ENCODE measurements around the gene SLC4A1AP. TPM values are rescaled to one million over a fixed set of nuclear protein-coding genes. Genes with fewer than 3 reads are reported as not detected.

Gene SLC4A1AP
- total RNA-seq, 6 donors from 2014 or later, result 15.8 to 44.0 (median 21.6) TPM

DNA sequence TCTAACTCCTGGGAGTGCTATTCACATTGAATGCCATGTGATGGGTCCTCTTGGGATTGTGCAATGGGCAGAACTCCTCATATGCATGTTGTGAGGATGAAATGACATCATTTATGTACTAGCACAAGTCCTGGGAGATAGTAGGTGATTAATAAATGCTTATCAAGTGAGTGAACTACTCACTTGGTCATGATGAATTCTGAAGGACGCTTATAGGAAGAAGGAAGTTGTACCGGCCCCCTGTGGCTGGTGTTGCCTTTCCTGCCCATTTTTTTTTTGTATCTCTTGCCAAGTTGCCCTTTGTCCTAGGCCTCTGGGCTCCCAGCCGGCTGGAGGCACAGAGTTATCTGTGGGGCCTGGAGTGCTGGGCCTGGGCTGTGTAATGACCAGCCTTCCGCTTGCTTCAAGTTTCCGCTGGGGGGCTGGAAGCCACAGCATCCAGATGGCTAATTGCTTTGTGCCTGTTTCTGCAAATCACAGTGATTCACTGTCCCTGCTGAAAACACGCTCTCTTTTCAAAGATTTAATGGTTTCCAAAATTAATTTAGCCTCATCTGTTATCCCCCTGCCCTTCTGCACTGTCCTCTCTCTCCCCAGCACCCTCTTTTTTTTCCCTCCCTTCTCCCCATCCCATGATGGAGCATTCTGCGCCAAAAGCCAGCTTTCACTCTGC is 74.1 kb downstream of the SLC4A1AP start:
- H3K36me3 ChIP-seq, result no peaks in the 10 kb centered on the region
- no peaks in the 10 kb centered on the region for H3K9me3 ChIP-seq
- TF ChIP-seq POLR2AphosphoS5 (IDR thresholded peaks at IDR 0.05) (peak; percentile 50 to 69), POLR2A (IDR thresholded peaks at IDR 0.05) (no peak), EP300 (IDR thresholded peaks at IDR 0.05) (peak in 3 of 4 donors; percentile 44 to 73 (median 65))
- TF ChIP-seq, protein P1, sequence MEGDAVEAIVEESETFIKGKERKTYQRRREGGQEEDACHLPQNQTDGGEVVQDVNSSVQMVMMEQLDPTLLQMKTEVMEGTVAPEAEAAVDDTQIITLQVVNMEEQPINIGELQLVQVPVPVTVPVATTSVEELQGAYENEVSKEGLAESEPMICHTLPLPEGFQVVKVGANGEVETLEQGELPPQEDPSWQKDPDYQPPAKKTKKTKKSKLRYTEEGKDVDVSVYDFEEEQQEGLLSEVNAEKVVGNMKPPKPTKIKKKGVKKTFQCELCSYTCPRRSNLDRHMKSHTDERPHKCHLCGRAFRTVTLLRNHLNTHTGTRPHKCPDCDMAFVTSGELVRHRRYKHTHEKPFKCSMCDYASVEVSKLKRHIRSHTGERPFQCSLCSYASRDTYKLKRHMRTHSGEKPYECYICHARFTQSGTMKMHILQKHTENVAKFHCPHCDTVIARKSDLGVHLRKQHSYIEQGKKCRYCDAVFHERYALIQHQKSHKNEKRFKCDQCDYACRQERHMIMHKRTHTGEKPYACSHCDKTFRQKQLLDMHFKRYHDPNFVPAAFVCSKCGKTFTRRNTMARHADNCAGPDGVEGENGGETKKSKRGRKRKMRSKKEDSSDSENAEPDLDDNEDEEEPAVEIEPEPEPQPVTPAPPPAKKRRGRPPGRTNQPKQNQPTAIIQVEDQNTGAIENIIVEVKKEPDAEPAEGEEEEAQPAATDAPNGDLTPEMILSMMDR (IDR thresholded peaks at IDR 0.05), result peak in 2 of 6 experiments; percentile 14 to 29
- H3K4me3 ChIP-seq, result no peak overlapping the region
- 47 to 57% methylated on average over 7 of the region's 7 CpGs for WGBS, 2 donors
- ATAC-seq (ENCODE audit: low FRiP score in 2 of 2), result peak; percentile 9 to 46
- H3K27me3 ChIP-seq, result no peaks in the 10 kb centered on the region
- peak overlapping the region; percentile 27 to 92 (median 84) for H3K27ac ChIP-seq
- peaks cover 19 to 36% (median 25%) of the 10 kb centered on the region in 4 donors for H3K4me1 ChIP-seq
- peak in 1 of 2 donors; percentile 56 for DNase-seq

DNA sequence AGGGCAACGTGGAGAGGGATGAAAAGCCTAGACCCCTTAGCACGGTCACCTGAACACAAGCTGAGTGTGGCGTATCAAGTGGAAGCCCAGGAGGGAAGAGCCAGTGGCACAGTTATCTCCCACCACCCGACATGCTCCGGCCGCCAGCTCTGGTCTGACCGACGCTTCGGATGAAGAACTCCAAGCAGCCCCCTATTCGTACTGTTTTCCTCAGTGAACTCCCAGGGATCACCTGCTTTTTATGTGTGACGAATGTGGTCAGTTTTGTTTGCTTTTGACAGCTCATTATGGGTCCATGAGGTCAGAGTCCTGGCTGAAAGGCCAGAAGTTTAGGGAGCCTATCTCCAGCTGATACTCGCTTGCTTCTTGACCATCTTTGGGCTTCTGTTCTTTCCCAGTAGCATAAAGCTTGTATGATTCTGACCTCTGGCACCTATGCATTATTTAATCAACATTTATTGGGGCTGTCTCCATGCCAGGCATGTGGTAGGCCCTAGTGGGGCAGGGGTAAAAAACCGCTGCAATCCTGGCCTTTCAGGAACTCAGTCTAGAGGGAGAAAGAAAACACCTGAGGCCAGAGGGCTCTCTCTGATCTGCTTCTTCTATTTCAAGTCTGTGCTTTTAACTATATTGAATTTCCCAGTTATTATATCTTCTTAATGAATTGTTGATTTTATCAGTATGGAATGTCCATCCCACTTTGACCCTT is 74.8 kb downstream of the SLC4A1AP start:
- Histone ChIP-seq H3K9me3 (no peaks in the 10 kb centered on the region), H3K27ac (peak overlapping the region; percentile 27 to 92 (median 58))
- ATAC-seq (ENCODE audit: low FRiP score in 2 of 2), result no peak

DNA sequence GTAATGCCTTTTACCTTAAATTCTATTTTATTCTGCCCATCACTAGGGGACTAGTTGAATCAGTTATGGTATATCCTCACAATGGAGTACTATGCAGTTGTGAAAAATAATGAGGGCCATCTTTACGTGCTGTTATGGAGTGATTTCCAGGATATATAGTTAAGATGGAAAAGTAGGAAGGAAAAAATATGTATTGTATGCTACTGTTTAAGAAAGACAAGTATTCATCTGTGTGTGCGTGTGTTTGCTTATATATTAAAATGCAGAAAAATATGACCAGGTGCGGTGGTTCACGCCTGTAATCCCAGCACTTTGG is 75.3 kb downstream of the SLC4A1AP start:
- DNase-seq, result no peak
- no peaks in the 10 kb centered on the region for H3K9me3 ChIP-seq
- no peak for ATAC-seq (ENCODE audit: low FRiP score in 2 of 2)
- no peak for TF ChIP-seq POLR2A (IDR thresholded peaks at IDR 0.05)
- H3K36me3 ChIP-seq, result no peaks in the 10 kb centered on the region
- H3K4me1 ChIP-seq, result peaks cover 19 to 36% (median 25%) of the 10 kb centered on the region in 4 donors
- peak overlapping the region in 1 of 4 donors; percentile 86 for H3K27ac ChIP-seq
- no peaks in the 10 kb centered on the region for H3K27me3 ChIP-seq
- no peak overlapping the region for H3K4me3 ChIP-seq
- 97 to 98% methylated on average over 4 of the region's 4 CpGs for WGBS, 2 donors

More for the DNA sequence above, 74.8 kb downstream of the SLC4A1AP start:
- no peak for DNase-seq
- TF ChIP-seq POLR2A (IDR thresholded peaks at IDR 0.05), result no peak
- TF ChIP-seq, protein P1 (IDR thresholded peaks at IDR 0.05), result no peak
- Histone ChIP-seq H3K27me3 (no peaks in the 10 kb centered on the region), H3K4me3 (no peak overlapping the region), H3K36me3 (no peaks in the 10 kb centered on the region), H3K4me1 (peaks cover 19 to 36% (median 25%) of the 10 kb centered on the region in 4 donors)
- WGBS, 2 donors, result 92 to 95% methylated on average over 13 of the region's 13 CpGs

DNA sequence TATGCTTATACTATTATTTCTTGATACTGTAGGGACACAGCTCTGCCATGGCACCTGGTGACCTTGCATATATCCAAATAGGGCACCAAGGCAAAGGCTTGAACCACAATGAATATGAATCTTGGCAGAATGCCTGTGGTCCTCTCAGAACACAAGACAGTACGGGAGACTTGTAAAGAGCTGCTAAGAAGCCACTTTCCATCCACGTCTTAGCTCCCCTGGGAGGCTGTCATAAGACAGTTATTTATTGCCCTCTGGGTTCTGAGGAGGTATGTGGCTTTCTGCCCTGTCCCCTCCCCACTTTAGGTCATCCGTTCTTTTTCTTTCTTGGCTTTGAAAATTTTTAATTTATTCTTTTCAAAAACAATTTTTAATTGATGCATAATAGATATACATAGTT is 78.0 kb downstream of the SLC4A1AP start:
- WGBS, 2 donors, result 63 to 69% methylated on average over 3 of the region's 3 CpGs
- Histone ChIP-seq H3K36me3 (no peaks in the 10 kb centered on the region), H3K27me3 (no peaks in the 10 kb centered on the region), H3K4me3 (no peak overlapping the region), H3K4me1 (peaks cover 0 to 18% (median 12%) of the 10 kb centered on the region in 4 donors), H3K27ac (no peak overlapping the region), H3K9me3 (no peaks in the 10 kb centered on the region)
- ATAC-seq (ENCODE audit: low FRiP score in 2 of 2) (no peak), DNase-seq (no peak)
- TF ChIP-seq POLR2AphosphoS5 (IDR thresholded peaks at IDR 0.05) (no peak), EP300 (IDR thresholded peaks at IDR 0.05) (no peak), POLR2A (IDR thresholded peaks at IDR 0.05) (no peak)
- TF ChIP-seq, protein P1 (IDR thresholded peaks at IDR 0.05), result no peak

DNA sequence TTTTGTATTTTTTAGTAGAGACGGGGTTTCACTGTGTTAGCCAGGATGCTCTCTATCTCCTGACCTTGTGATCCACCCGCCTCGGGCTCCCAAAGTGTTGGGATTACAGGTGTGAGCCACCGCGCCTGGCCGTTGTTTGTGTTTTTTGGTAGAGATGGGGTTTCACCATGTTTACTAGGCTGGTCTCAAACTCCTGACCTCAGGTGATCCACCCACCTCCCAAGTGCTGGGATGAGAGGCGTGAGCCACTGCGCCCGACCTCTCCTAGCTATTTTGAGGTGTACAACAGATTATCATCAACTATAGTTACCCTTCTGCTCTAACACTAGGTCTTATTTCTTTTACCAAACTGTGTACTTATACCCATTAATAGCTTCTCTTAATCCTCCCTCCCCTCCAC is 78.9 kb downstream of the SLC4A1AP start:
- Histone ChIP-seq H3K9me3 (no peaks in the 10 kb centered on the region), H3K4me3 (no peak overlapping the region), H3K27me3 (no peaks in the 10 kb centered on the region), H3K27ac (no peak overlapping the region), H3K4me1 (peaks cover 0 to 10% (median 5%) of the 10 kb centered on the region in 4 donors), H3K36me3 (no peaks in the 10 kb centered on the region)
- WGBS, 2 donors, result 95 to 96% methylated on average over 9 of the region's 9 CpGs
- TF ChIP-seq POLR2AphosphoS5 (IDR thresholded peaks at IDR 0.05) (no peak), EP300 (IDR thresholded peaks at IDR 0.05) (no peak), POLR2A (IDR thresholded peaks at IDR 0.05) (no peak)
- TF ChIP-seq, protein P1 (IDR thresholded peaks at IDR 0.05), result no peak
- no peak for ATAC-seq (ENCODE audit: low FRiP score in 2 of 2)
- DNase-seq, result no peak

Small RNA genes lying within 50 kb of the gene (small RNA-seq; reads per million reads assigned to genes)
- gene RF00340, result 0 reads per million in 4 donors

Other genes with a start within 250 kb of the SLC4A1AP start
- 10 to 100 TPM; 46.5 to 81.5 (median 62.5) TPM for gene NRBP1, start 235.3 kb upstream of the SLC4A1AP start, total RNA-seq
- gene KRTCAP3, start 221.5 kb upstream of the SLC4A1AP start, total RNA-seq, result 10 to 100 TPM; 13.8 to 39.7 (median 31.0) TPM
- 10 to 100 TPM; 24.3 to 80.6 (median 29.8) TPM for gene IFT172, start 174.1 kb upstream of the SLC4A1AP start, total RNA-seq
- 1 to 10 TPM in 5 of 6 donors, not detected in 1; 1.1 to 4.6 (median 2.6) TPM for gene FNDC4, start 168.7 kb upstream of the SLC4A1AP start, total RNA-seq
- gene GCKR, start 167.1 kb upstream of the SLC4A1AP start, total RNA-seq, result under 1 TPM in 2 of 6 donors, not detected in 4; 0.24 to 0.83 TPM
- 10 to 100 TPM; 19.5 to 74.4 (median 26.4) TPM for gene ZNF512, start 80.8 kb upstream of the SLC4A1AP start, total RNA-seq
- 1 to 10 TPM; 1.3 to 7.3 (median 3.6) TPM for gene CCDC121, start 34.9 kb upstream of the SLC4A1AP start, total RNA-seq
- 10 to 100 TPM in 5 of 6 donors, 1 to 10 TPM in 1; 9.3 to 31.2 (median 21.6) TPM for gene GPN1, start 34.8 kb upstream of the SLC4A1AP start, total RNA-seq
- gene SUPT7L, start 275 bp upstream of the SLC4A1AP start, total RNA-seq, result 10 to 100 TPM; 22.2 to 70.2 (median 25.0) TPM
- 100 to 1,000 TPM in 2 of 6 donors, 10 to 100 TPM in 4; 54.5 to 122 (median 72.4) TPM for gene MRPL33, start 107.8 kb downstream of the SLC4A1AP start, total RNA-seq
- gene RBKS, start 226.5 kb downstream of the SLC4A1AP start, total RNA-seq, result 1 to 10 TPM; 2.9 to 5.4 (median 3.2) TPM
- gene BABAM2, start 226.8 kb downstream of the SLC4A1AP start, total RNA-seq, result 10 to 100 TPM; 23.0 to 44.0 (median 38.2) TPM

All from upper lobe of left lung (tissue), 6 donors.